Osteoblast (primary cell): ENCODE measurements around the gene SYCP3. TPM values are rescaled to one million over a fixed set of nuclear protein-coding genes. Genes with fewer than 3 reads are reported as not detected.
"Not testable (repeated sequence)": the region's sequence is repeated elsewhere in the genome, so short reads cannot be mapped to it uniquely, and the experiment has no call there.

Source experiments
- DNase-seq: peaks from one replicate; pipeline ENCODE4 v3.0.0; 2011; ENCODE audit warnings: low spot score, mixed read lengths; ENCODE audit not compliant: insufficient read length; ENCODE audit errors: missing footprints
- H2AFZ ChIP-seq: 2 replicates; pipeline ENCODE4 v1.6.0; 2011; ENCODE audit warnings: mild to moderate bottlenecking, low read length
- H3K27ac ChIP-seq: 2 replicates; pipeline ENCODE4 v1.5.1; 2011; ENCODE audit warnings: mild to moderate bottlenecking, low read depth, low read length, moderate library complexity
- H3K27me3 ChIP-seq: 2 replicates; pipeline ENCODE4 v1.6.0; 2012; ENCODE audit warnings: mild to moderate bottlenecking, control low read depth, inconsistent platforms, low read length, moderate library complexity; ENCODE audit not compliant: insufficient read depth
- H3K36me3 ChIP-seq: 2 replicates; pipeline ENCODE4 v1.5.1; 2011; ENCODE audit warnings: mild to moderate bottlenecking, low read length, control low read depth, moderate library complexity; ENCODE audit not compliant: insufficient read depth
- H3K4me1 ChIP-seq: 2 replicates; pipeline ENCODE4 v1.5.1; 2011; ENCODE audit warnings: mild to moderate bottlenecking, low read length, control low read depth, moderate library complexity; ENCODE audit not compliant: insufficient read depth
- H3K4me2 ChIP-seq: 2 replicates; pipeline ENCODE4 v1.6.0; 2011; ENCODE audit warnings: mild to moderate bottlenecking, low read length; ENCODE audit not compliant: insufficient read depth
- H3K4me3 ChIP-seq: fragments of 200-600 bp; sonication (generic); 3 replicates; pipeline ENCODE4 v1.5.1; 2012; ENCODE audit warnings: mild to moderate bottlenecking, low read length, inconsistent platforms; ENCODE audit not compliant: insufficient read depth
- H3K79me2 ChIP-seq: 2 replicates; pipeline ENCODE4 v1.6.0; 2012; ENCODE audit warnings: mild to moderate bottlenecking, low read length, control low read depth, inconsistent platforms; ENCODE audit not compliant: insufficient read depth
- H3K9me3 ChIP-seq: 2 replicates; pipeline ENCODE4 v1.5.1; 2011; ENCODE audit warnings: low read depth, low read length, control low read depth
- H4K20me1 ChIP-seq: 2 replicates; pipeline ENCODE4 v1.6.0; 2012; ENCODE audit warnings: mild to moderate bottlenecking, low read length, control low read depth; ENCODE audit not compliant: insufficient read depth
- total RNA-seq: library from RNA; depleted of rRNA; stranded (reverse); fragments of >200 nt; gene quantifications from 2 replicates; pipeline ENCODE4 v1.2.3, GENCODE V29; 2012
- TF ChIP-seq, protein P1 (sequence below): IDR thresholded peaks from 2 replicates; pipeline ENCODE4 v1.5.1; 2011; ENCODE audit warnings: mild to moderate bottlenecking, low read depth, low read length, moderate library complexity; ENCODE audit errors: extremely low read depth

SYCP3 gene
- total RNA-seq, 1 donor = 0.72 TPM

GRCh38 chr12:101740980-101741379, 1.7 kb upstream of the SYCP3 start:
- Histone ChIP-seq H3K27me3 (no peaks in the 10 kb centered on the region), H4K20me1 (no peaks in the 10 kb centered on the region), H3K36me3 (peaks cover 15% of the 10 kb centered on the region), H3K27ac (no peak overlapping the region), H3K4me3 (no peak overlapping the region), H3K9me3 (no peaks in the 10 kb centered on the region), H3K4me1 (no peaks in the 10 kb centered on the region), H3K4me2 (no peak overlapping the region), H2AFZ (no peak overlapping the region), H3K79me2 (no peaks in the 10 kb centered on the region)
- TF ChIP-seq, protein P1, sequence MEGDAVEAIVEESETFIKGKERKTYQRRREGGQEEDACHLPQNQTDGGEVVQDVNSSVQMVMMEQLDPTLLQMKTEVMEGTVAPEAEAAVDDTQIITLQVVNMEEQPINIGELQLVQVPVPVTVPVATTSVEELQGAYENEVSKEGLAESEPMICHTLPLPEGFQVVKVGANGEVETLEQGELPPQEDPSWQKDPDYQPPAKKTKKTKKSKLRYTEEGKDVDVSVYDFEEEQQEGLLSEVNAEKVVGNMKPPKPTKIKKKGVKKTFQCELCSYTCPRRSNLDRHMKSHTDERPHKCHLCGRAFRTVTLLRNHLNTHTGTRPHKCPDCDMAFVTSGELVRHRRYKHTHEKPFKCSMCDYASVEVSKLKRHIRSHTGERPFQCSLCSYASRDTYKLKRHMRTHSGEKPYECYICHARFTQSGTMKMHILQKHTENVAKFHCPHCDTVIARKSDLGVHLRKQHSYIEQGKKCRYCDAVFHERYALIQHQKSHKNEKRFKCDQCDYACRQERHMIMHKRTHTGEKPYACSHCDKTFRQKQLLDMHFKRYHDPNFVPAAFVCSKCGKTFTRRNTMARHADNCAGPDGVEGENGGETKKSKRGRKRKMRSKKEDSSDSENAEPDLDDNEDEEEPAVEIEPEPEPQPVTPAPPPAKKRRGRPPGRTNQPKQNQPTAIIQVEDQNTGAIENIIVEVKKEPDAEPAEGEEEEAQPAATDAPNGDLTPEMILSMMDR = no peak
- no peak for DNase-seq

GRCh38 chr12:101740566-101740965, 1.3 kb upstream of the SYCP3 start:
- no peaks in the 10 kb centered on the region for H3K27me3 ChIP-seq
- no peaks in the 10 kb centered on the region for H4K20me1 ChIP-seq
- H3K36me3 ChIP-seq = peaks cover 15% of the 10 kb centered on the region
- H3K4me2 ChIP-seq = no peak overlapping the region
- H3K9me3 ChIP-seq = no peaks in the 10 kb centered on the region
- DNase-seq = no peak
- no peak overlapping the region for H2AFZ ChIP-seq
- no peak overlapping the region for H3K4me3 ChIP-seq
- no peaks in the 10 kb centered on the region for H3K79me2 ChIP-seq
- TF ChIP-seq, protein P1 = no peak
- no peak overlapping the region for H3K27ac ChIP-seq
- H3K4me1 ChIP-seq = no peaks in the 10 kb centered on the region

- DNase-seq = no peak
- Histone ChIP-seq H3K27ac (no peak overlapping the region), H4K20me1 (no peaks in the 10 kb centered on the region), H3K4me3 (no peak overlapping the region), H3K79me2 (no peaks in the 10 kb centered on the region), H3K27me3 (no peaks in the 10 kb centered on the region), H3K4me2 (no peak overlapping the region), H2AFZ (no peak overlapping the region), H3K9me3 (no peaks in the 10 kb centered on the region), H3K36me3 (peaks cover 7% of the 10 kb centered on the region), H3K4me1 (no peaks in the 10 kb centered on the region)
- TF ChIP-seq, protein P1 = no peak
Observed at GRCh38 chr12:101737476-101737875, 1.8 kb downstream of the SYCP3 start.

- DNase-seq, H3K9me3 ChIP-seq, H4K20me1 ChIP-seq, H3K4me2 ChIP-seq, H3K4me1 ChIP-seq, H3K79me2 ChIP-seq, H3K4me3 ChIP-seq, H3K27me3 ChIP-seq, H3K27ac ChIP-seq, H2AFZ ChIP-seq: not testable (repeated sequence)
- H3K36me3 ChIP-seq = peaks cover 11% of the 10 kb centered on the region
Observed at GRCh38 chr12:101734482-101734881, 4.8 kb downstream of the SYCP3 start.

- H4K20me1 ChIP-seq = no peaks in the 10 kb centered on the region
- no peak for DNase-seq
Observed at GRCh38 chr12:101733166-101733565, 6.1 kb downstream of the SYCP3 start.

More at GRCh38 chr12:101733166-101733565, 6.1 kb downstream of the SYCP3 start:
- H3K27me3 ChIP-seq = no peaks in the 10 kb centered on the region
- H3K36me3 ChIP-seq = peaks cover 4% of the 10 kb centered on the region
- TF ChIP-seq, protein P1 = no peak
- H3K9me3 ChIP-seq = no peaks in the 10 kb centered on the region
- H3K27ac ChIP-seq = no peak overlapping the region
- no peaks in the 10 kb centered on the region for H3K4me1 ChIP-seq
- no peak overlapping the region for H2AFZ ChIP-seq
- no peaks in the 10 kb centered on the region for H3K79me2 ChIP-seq
- H3K4me3 ChIP-seq = no peak overlapping the region
- H3K4me2 ChIP-seq = no peak overlapping the region
